K562 (cell line): ENCODE results near the gene SCYL1. TPM values are rescaled to one million over a fixed set of nuclear protein-coding genes. Genes with fewer than 3 reads are reported as not detected.
A peak's percentile ranks its signal among the peaks of the same experiment; 100 is the strongest.

ENCODE experiments used
- ARHGAP35 ChIP-seq: fragments of 450-650 bp; IDR thresholded peaks from 2 replicates; pipeline ENCODE4 v1.6.1; 2018; ENCODE audit not compliant: partially characterized antibody
- HBP1 ChIP-seq: fragments of 450-650 bp; formaldehyde crosslinking; IDR thresholded peaks from 2 replicates; pipeline ENCODE4 v1.4.0; 2022; ENCODE audit warnings: missing genetic modification characterization
- IRF9 ChIP-seq: fragments of 450-650 bp; IDR thresholded peaks from 2 replicates; pipeline ENCODE4 v1.6.1; 2016; ENCODE audit warnings: missing biosample characterization, missing genetic modification characterization
- LARP7 ChIP-seq: fragments of 450-650 bp; IDR thresholded peaks from 2 replicates; pipeline ENCODE4 v1.6.1; 2016
- SREBF2 ChIP-seq: sonication (generic); formaldehyde crosslinking; IDR thresholded peaks from 2 replicates; pipeline ENCODE4 v1.4.0; 2020; ENCODE audit warnings: mild to moderate bottlenecking, missing genetic modification reagents
- SRSF9 ChIP-seq: fragments of 200-400 bp; formaldehyde crosslinking; IDR thresholded peaks from 2 replicates; pipeline ENCODE4 v1.6.1; 2017; ENCODE audit warnings: low read depth, low read length, borderline replicate concordance
- STAT6 ChIP-seq: sonication (generic); formaldehyde crosslinking; IDR thresholded peaks from 2 replicates; pipeline ENCODE4 v1.8.1; 2023; ENCODE audit warnings: mild to moderate bottlenecking, missing genetic modification reagents
- TCF7 ChIP-seq: sonication (generic); IDR thresholded peaks from 2 replicates; pipeline ENCODE4 v1.6.1; 2016; ENCODE audit warnings: antibody characterized with exemption, borderline replicate concordance
- TFAM ChIP-seq: fragments of 250-450 bp; sonication (Bioruptor Pico); conservative IDR thresholded peaks from 2 replicates; pipeline ENCODE4 v1.5.0; 2021; ENCODE audit warnings: mild to moderate bottlenecking, moderate library complexity
- ZBTB33 ChIP-seq: sonication (generic); formaldehyde crosslinking; IDR thresholded peaks from 2 replicates; pipeline ENCODE4 v1.8.1; 2023; ENCODE audit warnings: mild to moderate bottlenecking, missing genetic modification reagents
- ZBTB9 ChIP-seq: fragments of 450-650 bp; formaldehyde crosslinking; IDR thresholded peaks from 2 replicates; pipeline ENCODE4 v1.4.0; 2020; ENCODE audit warnings: mild to moderate bottlenecking, moderate library complexity
- ZNF140 ChIP-seq: fragments of 250-450 bp; sonication (Bioruptor Pico); IDR thresholded peaks from 2 replicates; pipeline ENCODE4 v1.8.0; 2021; ENCODE audit warnings: moderate library complexity, mild to moderate bottlenecking, inconsistent platforms
- ZNF174 ChIP-seq: fragments of 250-450 bp; sonication (Bioruptor Pico); IDR thresholded peaks from 2 replicates; pipeline ENCODE4 v1.4.0; 2020; ENCODE audit warnings: mild to moderate bottlenecking
- ZNF584 ChIP-seq: fragments of 200-800 bp; sonication (Bioruptor generic); IDR thresholded peaks from 2 replicates; pipeline ENCODE4 v1.6.1; 2016; ENCODE audit warnings: low read depth, mild to moderate bottlenecking, missing genetic modification characterization, missing compliant biosample characterization
- ZNF766 ChIP-seq: fragments of 200-800 bp; sonication (Bioruptor generic); conservative IDR thresholded peaks from 2 replicates; pipeline ENCODE4 v1.6.1; 2016; ENCODE audit warnings: missing genetic modification characterization, missing compliant biosample characterization
- polyA plus RNA-seq, 8 experiments: library from polyadenylated mRNA; depleted of rRNA in 4 of 8; stranded (reverse) in 5 of 8; unstranded in 3 of 8; fragments of >200 nt; fragmentation: Nextera tagmentation in 2 of 8; fragmentation: Illumina TruSeq in 1 of 8; extraction: Ambion mirVana in 2 of 8; extraction: Trizol in 1 of 8; gene quantifications; 2 replicates each; pipeline versions ENCODE4 v1.2.1 to v1.2.3, GENCODE V29; 2011 to 2014; ENCODE audit warnings: inconsistent platforms in 1 of 8, missing spikeins in 1 of 8
- total RNA-seq, 7 experiments: library from RNA; depleted of rRNA in 6 of 7; stranded (reverse); fragments of >200 nt in 6 of 7; fragmentation: Illumina TruSeq in 2 of 7; extraction: Trizol in 2 of 7; gene quantifications; 2 replicates each; pipeline versions ENCODE4 v1.2.1 to v1.2.3, GENCODE V29; 2011 to 2021; ENCODE audit warnings: low replicate concordance in 1 of 7
- TF ChIP-seq, protein P1 (sequence below): fragments of 150-350 bp; conservative IDR thresholded peaks from 2 replicates; pipeline ENCODE4 v1.6.1; 2014; ENCODE audit warnings: low read length

The SCYL1 gene
- total and polyA plus RNA-seq, 9 of the 15 experiments (the other 6 are each of a cell fraction or from before 2014, with no cell fraction given): 1.9 to 145 (median 57.6) TPM

DNA sequence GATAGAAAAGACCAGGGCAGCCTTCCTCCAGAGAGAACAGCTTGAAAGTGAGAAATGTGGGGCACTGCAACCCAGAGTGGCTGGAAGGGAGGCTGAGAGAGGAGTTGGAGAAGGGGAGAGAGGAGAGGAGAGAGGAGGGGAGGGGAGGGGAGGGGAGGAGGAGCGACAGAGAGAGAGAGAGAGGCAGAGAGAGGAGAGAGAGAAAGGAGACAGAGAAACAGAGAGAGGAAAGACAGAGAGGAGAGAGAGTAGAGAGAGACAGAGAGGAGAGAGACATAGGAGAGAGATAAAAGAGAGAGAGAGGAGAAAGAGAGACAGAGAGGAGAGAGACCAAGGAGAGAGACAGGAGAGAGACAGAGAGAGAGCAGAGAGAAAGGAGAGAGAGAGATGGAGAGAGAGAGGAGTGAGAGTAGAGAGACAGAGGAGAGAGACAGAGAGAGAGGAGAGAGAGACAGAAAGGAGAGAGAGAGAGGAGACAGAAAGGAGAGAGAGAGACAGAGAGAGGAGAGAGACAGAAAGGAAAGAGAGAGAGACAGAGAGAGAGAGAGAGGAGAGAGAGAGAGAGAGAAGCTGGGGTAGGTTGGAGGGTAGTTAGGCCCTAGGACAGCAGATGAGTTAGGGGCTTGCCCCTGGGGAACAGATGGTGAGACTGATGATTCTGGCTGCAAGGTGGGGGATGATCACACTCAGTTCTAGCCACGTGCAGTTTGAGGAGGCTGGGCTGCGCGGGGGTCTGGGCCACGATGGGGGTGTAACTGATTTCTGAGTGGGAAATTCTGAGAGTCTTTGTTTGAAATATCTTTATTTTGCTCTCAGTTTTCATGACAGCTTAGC is 8.5 kb upstream of the SCYL1 start (continued):
- TF ChIP-seq HBP1: 0 out of 2 replicates have a peak, but pooled peaks have one; percentile 39
- TF ChIP-seq IRF9 (tag): no peak
- TF ChIP-seq ARHGAP35: peak; percentile 45
- TF ChIP-seq ZBTB9 (CRISPR knock-in tag): no peak
- no peak for TF ChIP-seq TFAM
- TF ChIP-seq ZBTB33 (CRISPR knock-in tag): no peak
- TF ChIP-seq ZNF584: no peak
- TF ChIP-seq, protein P1, sequence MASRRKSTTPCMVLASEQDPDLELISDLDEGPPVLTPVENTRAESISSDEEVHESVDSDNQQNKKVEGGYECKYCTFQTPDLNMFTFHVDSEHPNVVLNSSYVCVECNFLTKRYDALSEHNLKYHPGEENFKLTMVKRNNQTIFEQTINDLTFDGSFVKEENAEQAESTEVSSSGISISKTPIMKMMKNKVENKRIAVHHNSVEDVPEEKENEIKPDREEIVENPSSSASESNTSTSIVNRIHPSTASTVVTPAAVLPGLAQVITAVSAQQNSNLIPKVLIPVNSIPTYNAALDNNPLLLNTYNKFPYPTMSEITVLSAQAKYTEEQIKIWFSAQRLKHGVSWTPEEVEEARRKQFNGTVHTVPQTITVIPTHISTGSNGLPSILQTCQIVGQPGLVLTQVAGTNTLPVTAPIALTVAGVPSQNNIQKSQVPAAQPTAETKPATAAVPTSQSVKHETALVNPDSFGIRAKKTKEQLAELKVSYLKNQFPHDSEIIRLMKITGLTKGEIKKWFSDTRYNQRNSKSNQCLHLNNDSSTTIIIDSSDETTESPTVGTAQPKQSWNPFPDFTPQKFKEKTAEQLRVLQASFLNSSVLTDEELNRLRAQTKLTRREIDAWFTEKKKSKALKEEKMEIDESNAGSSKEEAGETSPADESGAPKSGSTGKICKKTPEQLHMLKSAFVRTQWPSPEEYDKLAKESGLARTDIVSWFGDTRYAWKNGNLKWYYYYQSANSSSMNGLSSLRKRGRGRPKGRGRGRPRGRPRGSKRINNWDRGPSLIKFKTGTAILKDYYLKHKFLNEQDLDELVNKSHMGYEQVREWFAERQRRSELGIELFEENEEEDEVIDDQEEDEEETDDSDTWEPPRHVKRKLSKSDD: no peak
- TF ChIP-seq SRSF9: no peak
- no peak for TF ChIP-seq ZNF140 (CRISPR knock-in tag)
- no peak for TF ChIP-seq SREBF2
- no peak for TF ChIP-seq TCF7
- no peak for TF ChIP-seq STAT6 (CRISPR knock-in tag)
- TF ChIP-seq ZNF174 (CRISPR knock-in tag): no peak
- TF ChIP-seq ZNF766 (CRISPR knock-in tag): no peak
- 0 out of 2 replicates have a peak, but pooled peaks have one; percentile 37 for TF ChIP-seq LARP7
